ENCODE measurements around the gene ATAD3A.

DNA sequence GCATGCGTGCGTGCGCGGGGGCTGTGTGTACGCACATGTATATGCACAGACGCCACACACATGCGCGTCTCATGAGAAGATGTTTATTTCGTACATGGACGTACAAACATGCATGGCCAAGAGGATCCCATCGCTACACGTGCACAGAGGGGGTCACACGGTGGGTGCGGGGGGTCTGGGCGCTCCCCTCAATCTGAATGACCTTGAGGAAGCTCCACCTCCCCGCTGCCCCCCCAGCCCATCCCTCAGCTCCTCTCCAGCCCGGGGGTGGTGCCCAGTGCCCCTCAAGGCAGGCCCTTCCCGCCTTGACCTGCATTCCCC lies 27.0 kb downstream of the ATAD3A start:
- no peak for TF ChIP-seq EZH2 (IDR thresholded peaks at IDR 0.05; ENCODE audit: low read length, missing control alignments)
- TF ChIP-seq, protein P1, sequence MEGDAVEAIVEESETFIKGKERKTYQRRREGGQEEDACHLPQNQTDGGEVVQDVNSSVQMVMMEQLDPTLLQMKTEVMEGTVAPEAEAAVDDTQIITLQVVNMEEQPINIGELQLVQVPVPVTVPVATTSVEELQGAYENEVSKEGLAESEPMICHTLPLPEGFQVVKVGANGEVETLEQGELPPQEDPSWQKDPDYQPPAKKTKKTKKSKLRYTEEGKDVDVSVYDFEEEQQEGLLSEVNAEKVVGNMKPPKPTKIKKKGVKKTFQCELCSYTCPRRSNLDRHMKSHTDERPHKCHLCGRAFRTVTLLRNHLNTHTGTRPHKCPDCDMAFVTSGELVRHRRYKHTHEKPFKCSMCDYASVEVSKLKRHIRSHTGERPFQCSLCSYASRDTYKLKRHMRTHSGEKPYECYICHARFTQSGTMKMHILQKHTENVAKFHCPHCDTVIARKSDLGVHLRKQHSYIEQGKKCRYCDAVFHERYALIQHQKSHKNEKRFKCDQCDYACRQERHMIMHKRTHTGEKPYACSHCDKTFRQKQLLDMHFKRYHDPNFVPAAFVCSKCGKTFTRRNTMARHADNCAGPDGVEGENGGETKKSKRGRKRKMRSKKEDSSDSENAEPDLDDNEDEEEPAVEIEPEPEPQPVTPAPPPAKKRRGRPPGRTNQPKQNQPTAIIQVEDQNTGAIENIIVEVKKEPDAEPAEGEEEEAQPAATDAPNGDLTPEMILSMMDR (conservative IDR thresholded peaks at IDR 0.05 in 1 of 2, IDR thresholded peaks at IDR 0.05 in 1 of 2; ENCODE audit: low read depth in 1 of 2, low read length in 2 of 2), result no peak

All from fibroblast of lung (primary cell).